ENCODE results near the gene PIR. TPM values are rescaled to one million over a fixed set of nuclear protein-coding genes. Genes with fewer than 3 reads are reported as not detected.

The PIR gene
- total and polyA plus RNA-seq, 2 of the 8 experiments (the other 6 are each of a cell fraction or from before 2014, with no cell fraction given): 6.4 to 10.3 TPM

- TF ChIP-seq, protein P1, sequence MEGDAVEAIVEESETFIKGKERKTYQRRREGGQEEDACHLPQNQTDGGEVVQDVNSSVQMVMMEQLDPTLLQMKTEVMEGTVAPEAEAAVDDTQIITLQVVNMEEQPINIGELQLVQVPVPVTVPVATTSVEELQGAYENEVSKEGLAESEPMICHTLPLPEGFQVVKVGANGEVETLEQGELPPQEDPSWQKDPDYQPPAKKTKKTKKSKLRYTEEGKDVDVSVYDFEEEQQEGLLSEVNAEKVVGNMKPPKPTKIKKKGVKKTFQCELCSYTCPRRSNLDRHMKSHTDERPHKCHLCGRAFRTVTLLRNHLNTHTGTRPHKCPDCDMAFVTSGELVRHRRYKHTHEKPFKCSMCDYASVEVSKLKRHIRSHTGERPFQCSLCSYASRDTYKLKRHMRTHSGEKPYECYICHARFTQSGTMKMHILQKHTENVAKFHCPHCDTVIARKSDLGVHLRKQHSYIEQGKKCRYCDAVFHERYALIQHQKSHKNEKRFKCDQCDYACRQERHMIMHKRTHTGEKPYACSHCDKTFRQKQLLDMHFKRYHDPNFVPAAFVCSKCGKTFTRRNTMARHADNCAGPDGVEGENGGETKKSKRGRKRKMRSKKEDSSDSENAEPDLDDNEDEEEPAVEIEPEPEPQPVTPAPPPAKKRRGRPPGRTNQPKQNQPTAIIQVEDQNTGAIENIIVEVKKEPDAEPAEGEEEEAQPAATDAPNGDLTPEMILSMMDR (IDR thresholded peaks at IDR 0.05; ENCODE audit: control extremely low read depth in 1 of 3, insufficient read depth in 1 of 3, low read depth in 1 of 3, low read length in 3 of 3): no peak
- no peak for TF ChIP-seq SIN3A (conservative IDR thresholded peaks at IDR 0.05 in 1 of 2, IDR thresholded peaks at IDR 0.05 in 1 of 2; ENCODE audit: low read depth in 1 of 2, low read length in 2 of 2)
- TF ChIP-seq HDAC6 (IDR thresholded peaks at IDR 0.05; ENCODE audit: low read depth, low read length): no peak
- TF ChIP-seq GABPA (IDR thresholded peaks at IDR 0.05; ENCODE audit: borderline replicate concordance, insufficient read depth, low read length): no peak
- TF ChIP-seq ZNF274 (IDR thresholded peaks at IDR 0.05; ENCODE audit: borderline replicate concordance, extremely low read depth, low read length): no peak
- TF ChIP-seq SRF (IDR thresholded peaks at IDR 0.05; ENCODE audit: low read depth, low read length): no peak
- TF ChIP-seq ASH2L (IDR thresholded peaks at IDR 0.05; ENCODE audit: low read length): no peak
- TF ChIP-seq GTF2F1 (IDR thresholded peaks at IDR 0.05; ENCODE audit: borderline replicate concordance, low read depth, low read length): no peak
- no peak for TF ChIP-seq JUN (IDR thresholded peaks at IDR 0.05; ENCODE audit: low read depth, low read length)
- no peak for TF ChIP-seq NANOG (IDR thresholded peaks at IDR 0.05; ENCODE audit: insufficient read depth, low read depth, low read length, poor library complexity, severe bottlenecking)
- TF ChIP-seq RXRA (IDR thresholded peaks at IDR 0.05; ENCODE audit: insufficient read depth, low read depth, low read length): no peak
- TF ChIP-seq RAD21 (IDR thresholded peaks at IDR 0.05 in 1 of 2, conservative IDR thresholded peaks at IDR 0.05 in 1 of 2; ENCODE audit: low read depth in 2 of 2, low read length in 2 of 2): no peak
- TF ChIP-seq JUND (IDR thresholded peaks at IDR 0.05; ENCODE audit: low read length): no peak
Observed at GRCh38 chrX:15373976-15374375, 119.2 kb downstream of the PIR start (continued).

All from H1 (cell line).